Activated T-helper 17 cell treated with anti-CD3 and anti-CD28 coated beads, Interleukin-2, amount 50 U/mL, for 72 hours (primary cell): ENCODE measurements around the gene HSPH1. TPM values are rescaled to one million over a fixed set of nuclear protein-coding genes. Genes with fewer than 3 reads are reported as not detected.

Experiments
- total RNA-seq, 2 donors: library from RNA; stranded (reverse); gene quantifications; one replicate each; pipeline ENCODE4 v1.2.3, GENCODE V29; 2022

Gene HSPH1
- total RNA-seq, 2 donors from 2014 or later, result 128 to 303 TPM

Other genes with a start within 250 kb of the HSPH1 start
- not detected for gene TEX26, start 229.2 kb downstream of the HSPH1 start, total RNA-seq
- gene B3GLCT, start 38.1 kb upstream of the HSPH1 start, total RNA-seq, result 1 to 10 TPM; 4.1 to 4.6 TPM